Glutamatergic neuron (in vitro differentiated cells): ENCODE results near the gene PCDHA5. TPM values are rescaled to one million over a fixed set of nuclear protein-coding genes. Genes with fewer than 3 reads are reported as not detected.
"Not testable (repeated sequence)": the region's sequence is repeated elsewhere in the genome, so short reads cannot be mapped to it uniquely, and the experiment has no call there.

ENCODE experiments used
- DNase-seq: peaks from one replicate; pipeline ENCODE4 v3.0.0; 2022
- H3K27ac Mint-ChIP-seq: one replicate; pipeline ENCODE4 v1.8.0; 2020; ENCODE audit warnings: mild to moderate bottlenecking, mixed read lengths, inconsistent platforms; ENCODE audit not compliant: unreplicated experiment
- H3K27me3 Mint-ChIP-seq: one replicate; pipeline ENCODE4 v1.8.0; 2020; ENCODE audit warnings: mild to moderate bottlenecking, moderate library complexity, mixed read lengths, inconsistent platforms; ENCODE audit not compliant: unreplicated experiment
- H3K36me3 Mint-ChIP-seq: one replicate; pipeline ENCODE4 v1.8.0; 2020; ENCODE audit warnings: mild to moderate bottlenecking, mixed read lengths, inconsistent platforms; ENCODE audit not compliant: unreplicated experiment
- H3K4me1 Mint-ChIP-seq: one replicate; pipeline ENCODE4 v1.8.0; 2020; ENCODE audit warnings: mild to moderate bottlenecking, low read depth, mixed read lengths, inconsistent platforms; ENCODE audit not compliant: unreplicated experiment
- H3K4me3 Mint-ChIP-seq: one replicate; pipeline ENCODE4 v1.8.0; 2020; ENCODE audit warnings: mild to moderate bottlenecking, mixed read lengths, inconsistent platforms; ENCODE audit not compliant: unreplicated experiment
- H3K9me3 Mint-ChIP-seq: one replicate; pipeline ENCODE4 v1.8.0; 2020; ENCODE audit warnings: mild to moderate bottlenecking, moderate library complexity, mixed read lengths, inconsistent platforms; ENCODE audit not compliant: unreplicated experiment
- total RNA-seq: library from RNA; stranded (reverse); fragmentation: NEBNext Ultra II Directional; extraction: Animal tissue kit (Norgen Biotek cat#: 25700); gene quantifications from one replicate; pipeline ENCODE4 v1.2.1, GENCODE V29; 2021; ENCODE audit not compliant: unreplicated experiment
- TF ChIP-seq, protein P1 (sequence below): fragments of 200-600 bp; sonication (generic); IDR thresholded peaks from one replicate; pipeline ENCODE4 v1.5.0; 2021; ENCODE audit not compliant: partially characterized antibody, unreplicated experiment

PCDHA5 gene
- total RNA-seq, 1 donor from 2014 or later: 11.8 TPM

- peaks cover 22% of the 10 kb centered on the region for H3K9me3 Mint-ChIP-seq
- H3K4me3 Mint-ChIP-seq: peak within 1 kb of the TSS; percentile 69
- peaks cover 51% of the 10 kb centered on the region for H3K36me3 Mint-ChIP-seq
- peak within 1 kb of the TSS; percentile 59 for H3K27ac Mint-ChIP-seq
- TF ChIP-seq, protein P1, sequence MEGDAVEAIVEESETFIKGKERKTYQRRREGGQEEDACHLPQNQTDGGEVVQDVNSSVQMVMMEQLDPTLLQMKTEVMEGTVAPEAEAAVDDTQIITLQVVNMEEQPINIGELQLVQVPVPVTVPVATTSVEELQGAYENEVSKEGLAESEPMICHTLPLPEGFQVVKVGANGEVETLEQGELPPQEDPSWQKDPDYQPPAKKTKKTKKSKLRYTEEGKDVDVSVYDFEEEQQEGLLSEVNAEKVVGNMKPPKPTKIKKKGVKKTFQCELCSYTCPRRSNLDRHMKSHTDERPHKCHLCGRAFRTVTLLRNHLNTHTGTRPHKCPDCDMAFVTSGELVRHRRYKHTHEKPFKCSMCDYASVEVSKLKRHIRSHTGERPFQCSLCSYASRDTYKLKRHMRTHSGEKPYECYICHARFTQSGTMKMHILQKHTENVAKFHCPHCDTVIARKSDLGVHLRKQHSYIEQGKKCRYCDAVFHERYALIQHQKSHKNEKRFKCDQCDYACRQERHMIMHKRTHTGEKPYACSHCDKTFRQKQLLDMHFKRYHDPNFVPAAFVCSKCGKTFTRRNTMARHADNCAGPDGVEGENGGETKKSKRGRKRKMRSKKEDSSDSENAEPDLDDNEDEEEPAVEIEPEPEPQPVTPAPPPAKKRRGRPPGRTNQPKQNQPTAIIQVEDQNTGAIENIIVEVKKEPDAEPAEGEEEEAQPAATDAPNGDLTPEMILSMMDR: peak; percentile 16
- H3K4me1 Mint-ChIP-seq: peaks cover 4% of the 10 kb centered on the region
- no peaks in the 10 kb centered on the region for H3K27me3 Mint-ChIP-seq
- DNase-seq: no peak
Observed at GRCh38 chr5:140800816-140801493, 20.5 kb upstream of the PCDHA5 start, which contains the start of gene PCDHA3. PCDHA3 (plus strand) TSS chr5:140801057.

GRCh38 chr5:140801494-140801841 lies 19.9 kb upstream of the PCDHA5 start:
- Mint-ChIP-seq H3K27ac (peak overlapping the region; percentile 59), H3K9me3 (peaks cover 23% of the 10 kb centered on the region), H3K27me3 (no peaks in the 10 kb centered on the region), H3K4me1 (peaks cover 5% of the 10 kb centered on the region), H3K36me3 (peaks cover 47% of the 10 kb centered on the region), H3K4me3 (peak overlapping the region; percentile 69)
- TF ChIP-seq, protein P1: no peak
- DNase-seq: no peak

- not testable (repeated sequence) for H3K27ac Mint-ChIP-seq, H3K4me1 Mint-ChIP-seq, DNase-seq, H3K27me3 Mint-ChIP-seq, H3K4me3 Mint-ChIP-seq
- Mint-ChIP-seq H3K36me3 (peaks cover 45% of the 10 kb centered on the region), H3K9me3 (peaks cover 28% of the 10 kb centered on the region)
Observed at GRCh38 chr5:140802381-140802780, 19.0 kb upstream of the PCDHA5 start.

GRCh38 chr5:140802781-140803271 lies 18.6 kb upstream of the PCDHA5 start:
- H3K27me3 Mint-ChIP-seq: no peaks in the 10 kb centered on the region
- no peak overlapping the region for H3K4me3 Mint-ChIP-seq
- H3K36me3 Mint-ChIP-seq: peaks cover 47% of the 10 kb centered on the region
- peaks cover 5% of the 10 kb centered on the region for H3K4me1 Mint-ChIP-seq
- H3K27ac Mint-ChIP-seq: no peak overlapping the region
- no peak for DNase-seq
- H3K9me3 Mint-ChIP-seq: peaks cover 32% of the 10 kb centered on the region
- TF ChIP-seq, protein P1: no peak

DNA sequence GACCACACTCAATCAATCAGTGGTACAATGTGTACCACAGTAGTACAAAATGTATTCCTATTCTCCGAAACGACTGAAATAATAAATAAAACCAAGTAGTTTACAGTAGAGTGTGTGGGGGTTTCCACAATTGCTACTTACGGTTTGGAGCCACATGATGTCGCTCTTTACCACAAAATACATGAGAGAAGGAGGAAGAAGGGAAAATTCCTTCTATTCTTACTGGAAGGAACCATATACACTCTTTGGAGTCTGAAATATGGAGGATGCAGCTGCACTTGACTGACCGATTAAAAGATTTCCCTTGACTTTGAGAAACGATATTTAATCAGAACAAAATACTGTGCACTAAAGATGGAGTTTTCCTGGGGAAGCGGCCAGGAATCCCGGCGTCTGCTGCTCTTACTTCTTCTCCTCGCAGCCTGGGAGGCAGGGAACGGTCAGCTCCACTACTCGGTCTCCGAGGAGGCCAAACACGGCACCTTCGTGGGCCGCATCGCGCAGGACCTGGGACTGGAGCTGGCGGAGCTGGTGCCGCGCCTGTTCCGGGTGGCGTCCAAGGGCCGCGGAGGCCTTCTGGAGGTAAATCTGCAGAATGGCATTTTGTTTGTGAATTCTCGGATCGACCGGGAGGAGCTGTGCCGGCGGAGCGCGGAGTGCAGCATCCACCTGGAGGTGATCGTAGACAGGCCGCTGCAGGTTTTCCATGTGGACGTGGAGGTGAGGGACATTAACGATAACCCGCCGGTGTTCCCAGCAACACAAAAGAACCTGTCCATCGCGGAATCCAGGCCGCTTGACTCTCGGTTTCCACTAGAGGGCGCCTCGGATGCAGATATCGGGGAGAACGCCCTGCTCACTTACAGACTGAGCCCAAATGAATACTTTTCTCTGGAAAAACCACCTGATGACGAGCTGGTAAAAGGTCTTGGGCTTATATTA lies 14.3 kb upstream of the PCDHA5 start, which contains the start of gene PCDHA4:
Gene PCDHA4 (plus strand): TSS at position 235 of the 942 bp plus-strand sequence.
- H3K36me3 Mint-ChIP-seq: peaks cover 55% of the 10 kb centered on the region
- peaks cover 29% of the 10 kb centered on the region for H3K9me3 Mint-ChIP-seq
- TF ChIP-seq, protein P1: peak; percentile 80
- H3K4me1 Mint-ChIP-seq: peaks cover 5% of the 10 kb centered on the region
- peak within 1 kb of the TSS; percentile 92 for H3K4me3 Mint-ChIP-seq
- DNase-seq: peak; percentile 88
- H3K27me3 Mint-ChIP-seq: no peaks in the 10 kb centered on the region
- peak within 1 kb of the TSS; percentile 98 for H3K27ac Mint-ChIP-seq

- not testable (repeated sequence) for H3K27ac Mint-ChIP-seq, DNase-seq, H3K4me1 Mint-ChIP-seq, H3K27me3 Mint-ChIP-seq
- H3K36me3 Mint-ChIP-seq: peaks cover 53% of the 10 kb centered on the region
- peak overlapping the region; percentile 92 for H3K4me3 Mint-ChIP-seq
- peaks cover 27% of the 10 kb centered on the region for H3K9me3 Mint-ChIP-seq
Observed at GRCh38 chr5:140808241-140808888, 13.0 kb upstream of the PCDHA5 start.
